ENCODE data around the gene LDLRAD3.
"Not testable (repeated sequence)": the region's sequence is repeated elsewhere in the genome, so short reads cannot be mapped to it uniquely, and the experiment has no call there.

Gene LDLRAD3, protein sequence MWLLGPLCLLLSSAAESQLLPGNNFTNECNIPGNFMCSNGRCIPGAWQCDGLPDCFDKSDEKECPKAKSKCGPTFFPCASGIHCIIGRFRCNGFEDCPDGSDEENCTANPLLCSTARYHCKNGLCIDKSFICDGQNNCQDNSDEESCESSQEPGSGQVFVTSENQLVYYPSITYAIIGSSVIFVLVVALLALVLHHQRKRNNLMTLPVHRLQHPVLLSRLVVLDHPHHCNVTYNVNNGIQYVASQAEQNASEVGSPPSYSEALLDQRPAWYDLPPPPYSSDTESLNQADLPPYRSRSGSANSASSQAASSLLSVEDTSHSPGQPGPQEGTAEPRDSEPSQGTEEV

DNA sequence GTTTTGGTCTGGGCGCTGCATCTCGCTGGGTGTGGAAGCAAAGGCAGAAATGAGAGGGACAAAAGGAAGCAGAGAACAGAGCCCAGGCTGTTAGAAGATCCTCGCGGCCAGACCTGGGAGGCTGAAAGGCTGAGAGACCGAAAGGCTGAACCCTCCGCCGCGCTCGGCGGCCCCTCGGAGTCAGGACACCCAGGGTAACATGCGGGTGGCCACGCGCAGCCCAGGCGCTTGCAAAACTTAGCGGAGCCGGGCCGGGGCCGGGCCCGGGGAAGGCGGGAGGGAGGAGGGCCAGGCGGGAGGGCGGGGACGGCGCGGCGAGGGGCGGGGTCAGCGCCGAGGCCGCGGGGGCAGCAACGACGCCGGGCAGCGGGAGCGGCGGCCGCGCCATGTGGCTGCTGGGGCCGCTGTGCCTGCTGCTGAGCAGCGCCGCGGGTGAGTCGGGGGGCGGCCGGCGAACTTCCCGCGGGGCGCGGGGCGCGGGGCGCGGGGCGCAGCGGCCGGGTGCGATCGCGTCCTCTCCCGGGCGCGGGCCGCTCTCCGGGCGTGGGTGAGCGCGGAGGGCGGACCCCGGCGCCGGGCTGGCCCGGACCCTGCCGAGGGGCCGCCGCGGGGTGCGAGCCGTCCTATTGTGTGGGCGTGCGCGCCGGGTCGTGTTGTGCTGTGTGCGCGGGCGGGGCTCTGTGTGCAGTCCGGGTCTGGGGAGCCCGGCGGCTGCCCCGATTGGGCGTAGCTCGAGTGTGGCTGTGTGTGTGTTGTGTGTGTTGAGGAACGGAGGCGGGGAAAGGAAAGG lies at the start of gene LDLRAD3:
LDLRAD3 (plus strand) TSS at position 350 of the 790 bp plus-strand sequence; CDS start at position 387, 37 bp downstream.
- DNase-seq = peak; percentile 89

DNA sequence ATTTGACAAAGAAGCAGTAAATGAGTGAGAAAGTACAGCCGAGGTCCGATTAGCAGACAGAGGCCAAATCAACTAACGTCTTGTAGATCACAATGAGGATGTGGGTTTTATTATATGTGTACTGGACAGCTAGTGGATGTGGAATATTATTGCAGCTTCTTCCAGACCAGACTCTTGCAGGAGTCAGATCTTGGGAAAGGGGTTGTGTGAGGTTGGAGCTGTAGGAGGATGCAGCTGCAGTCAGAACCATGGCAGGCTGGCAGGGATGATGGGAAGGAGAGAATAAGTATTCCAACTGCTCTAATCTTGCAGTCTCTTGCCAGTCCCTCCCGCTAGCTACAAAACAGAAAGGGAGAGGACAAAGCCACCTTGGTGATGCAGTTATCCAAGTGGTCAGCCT lies 46.8 kb upstream of the LDLRAD3 start:
- DNase-seq = no peak

DNA sequence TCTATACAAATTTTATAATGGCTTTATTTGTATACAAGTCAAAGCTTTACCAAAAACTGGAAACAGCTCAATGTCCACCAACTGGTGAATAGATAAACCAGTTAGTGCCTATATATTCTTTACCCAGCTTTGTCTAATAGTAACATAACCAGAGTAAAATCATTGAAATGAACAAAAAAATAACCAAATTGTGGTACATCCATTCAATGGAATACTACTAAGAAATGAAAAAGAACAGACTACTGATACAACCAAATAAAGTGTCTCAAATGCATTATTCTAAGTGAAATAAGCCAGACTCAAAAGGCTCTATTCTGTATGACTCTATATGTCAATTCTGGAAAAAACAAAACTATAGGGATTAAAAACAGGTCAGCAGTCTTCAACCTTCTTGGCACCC lies 40.9 kb upstream of the LDLRAD3 start:
- no peak for DNase-seq

DNA sequence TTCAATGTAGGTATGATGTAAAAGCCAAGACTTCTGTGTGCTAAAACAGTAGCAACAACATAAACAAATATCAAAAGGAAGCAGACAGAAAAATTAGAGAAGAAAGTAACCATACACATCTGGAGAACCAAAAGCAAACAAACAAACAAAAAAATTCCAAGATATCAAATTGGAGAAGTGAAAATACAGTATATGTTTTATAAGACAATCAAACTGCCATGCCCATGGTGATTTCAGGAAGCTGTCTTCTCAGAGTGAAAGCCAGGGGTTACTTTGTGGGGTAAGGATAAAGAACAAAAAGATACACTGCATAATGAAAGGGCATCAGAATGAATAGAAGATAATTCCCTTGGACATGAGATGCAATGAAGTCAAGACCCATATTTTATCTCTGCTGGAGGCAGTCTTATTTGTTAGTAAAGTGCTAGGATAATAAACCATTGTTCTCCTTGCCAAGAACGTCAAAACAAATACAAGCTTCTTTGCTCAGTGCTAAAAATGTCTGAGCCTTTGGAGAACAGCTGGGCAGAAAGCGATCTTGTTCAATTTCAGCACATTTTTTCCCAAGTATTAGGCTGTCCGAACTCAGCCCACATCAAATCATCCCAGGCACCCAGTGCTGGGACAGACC lies 38.1 kb upstream of the LDLRAD3 start:
- DNase-seq = no peak

DNA sequence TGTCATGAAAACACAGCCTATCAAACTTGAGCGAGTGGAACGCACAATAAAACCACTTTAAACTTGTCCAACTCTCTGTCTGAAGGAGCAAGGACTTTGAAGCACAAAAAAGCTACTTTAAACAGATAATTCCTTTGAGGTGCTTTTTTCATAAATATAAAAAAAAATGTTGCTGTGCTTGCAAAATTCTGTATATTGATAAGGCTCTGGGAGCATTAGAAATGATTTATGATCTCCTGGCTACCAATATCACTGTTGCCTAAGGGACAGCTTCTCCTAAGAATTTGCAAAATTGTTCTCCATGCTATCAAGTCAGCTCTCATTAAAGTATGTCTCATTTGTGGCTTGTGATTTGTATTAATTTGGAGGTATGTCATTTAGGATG lies 37.6 kb upstream of the LDLRAD3 start:
- no peak for DNase-seq

DNA sequence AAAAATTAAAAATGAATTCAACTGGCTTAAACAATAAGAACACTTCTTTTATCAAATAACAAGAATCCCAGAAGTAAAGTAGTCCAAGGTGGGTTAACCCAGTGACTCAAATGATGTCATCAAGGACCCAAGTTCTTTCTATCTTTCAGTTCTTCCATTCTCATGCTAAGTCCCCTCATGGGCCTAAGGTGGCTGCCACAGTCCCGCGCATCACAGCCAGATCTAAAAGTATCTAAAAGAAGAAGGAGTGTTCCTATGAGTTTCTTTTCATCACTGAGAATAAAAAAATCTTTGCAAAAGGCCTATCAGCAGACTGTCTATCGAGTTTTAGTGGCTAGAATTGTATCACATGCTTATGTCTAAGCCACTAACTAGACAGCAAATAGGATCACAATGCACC lies 37.2 kb upstream of the LDLRAD3 start:
- DNase-seq = no peak

DNA sequence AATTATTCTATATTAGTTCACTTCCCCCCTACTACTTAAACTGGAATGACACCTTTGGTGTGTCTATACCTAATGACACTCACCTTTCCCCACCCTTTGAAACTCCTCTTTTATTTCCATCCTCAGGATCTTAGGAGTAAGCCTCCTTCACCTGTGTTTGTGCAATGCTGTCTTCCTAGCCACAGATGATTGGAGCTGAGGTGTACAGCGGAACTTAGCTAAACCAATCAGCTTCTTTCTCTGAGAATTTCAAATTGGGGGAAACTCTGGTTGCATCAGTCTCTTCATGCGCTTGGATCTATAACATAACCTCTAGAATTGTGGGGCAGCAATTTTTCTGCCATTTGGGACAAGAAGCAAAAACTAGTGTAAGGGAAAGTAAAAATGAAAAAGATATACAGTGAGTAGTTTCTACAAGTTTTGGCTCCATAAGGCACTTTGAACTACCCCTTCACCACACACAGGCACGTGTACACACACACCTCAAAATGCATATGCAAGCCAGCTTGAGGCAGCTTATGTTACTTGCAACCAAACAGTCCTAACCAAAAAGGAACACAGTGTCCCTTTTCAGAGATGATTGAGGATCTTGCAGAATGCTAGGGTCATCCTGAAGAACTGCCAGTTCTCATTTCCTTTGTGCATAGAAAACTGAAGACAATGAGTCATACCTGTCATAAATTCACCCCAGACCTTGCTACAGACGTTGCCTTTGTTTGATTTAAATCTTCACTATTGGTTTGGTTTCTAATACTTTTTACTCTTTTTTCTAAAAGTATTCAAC lies 36.0 kb upstream of the LDLRAD3 start:
- DNase-seq = no peak

DNA sequence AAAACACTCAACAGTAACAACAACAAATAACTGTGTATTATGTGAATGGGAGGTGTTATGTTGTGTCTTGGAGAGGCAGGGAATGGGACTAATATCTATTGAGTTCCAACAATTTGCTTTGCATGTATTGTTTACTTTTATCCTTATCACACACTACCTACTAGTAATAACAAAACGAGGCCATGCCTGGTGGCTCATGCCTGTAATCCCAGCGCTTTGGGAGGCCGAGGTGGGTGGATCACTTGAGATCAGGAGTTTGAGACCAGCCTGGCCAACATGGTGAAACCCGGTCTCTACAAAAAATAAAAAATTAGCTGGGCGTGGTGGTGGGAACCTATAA lies 35.5 kb upstream of the LDLRAD3 start:
- DNase-seq = not testable (repeated sequence)

DNA sequence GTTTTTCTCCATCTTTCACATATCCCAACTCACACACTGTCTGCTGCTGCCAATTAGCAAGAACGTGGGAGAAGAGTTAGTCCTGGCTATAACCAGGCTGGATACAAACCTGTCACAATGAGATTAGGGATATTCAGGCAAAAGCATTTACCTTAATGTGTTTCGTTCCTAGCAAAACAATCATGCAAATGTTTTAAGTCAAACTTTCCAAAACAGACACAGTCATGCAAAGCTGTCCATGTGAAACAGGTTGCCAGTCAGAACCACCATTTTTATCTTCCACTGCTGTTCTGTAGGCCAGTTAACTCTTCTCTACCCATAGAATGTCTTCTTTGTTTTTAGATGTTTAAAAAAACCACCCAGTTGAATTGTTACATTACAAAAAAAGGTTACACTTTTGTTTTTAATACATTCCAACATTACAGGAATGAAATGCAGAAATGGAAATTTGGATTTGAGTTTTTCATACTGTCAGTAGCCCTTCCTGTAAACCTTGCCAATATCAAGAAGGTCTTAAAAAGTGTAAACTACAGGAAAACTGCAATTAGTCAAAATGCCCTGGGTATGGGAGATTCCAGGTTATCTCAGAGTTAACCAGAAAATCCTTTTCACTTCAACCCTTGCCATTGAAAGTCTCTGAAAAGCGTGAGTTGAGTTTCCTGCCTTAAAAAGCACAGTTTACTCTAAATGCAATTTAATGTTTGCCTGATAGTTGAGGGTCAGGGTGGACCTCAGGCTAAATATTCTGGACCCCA lies 34.2 kb upstream of the LDLRAD3 start:
- DNase-seq = no peak

DNA sequence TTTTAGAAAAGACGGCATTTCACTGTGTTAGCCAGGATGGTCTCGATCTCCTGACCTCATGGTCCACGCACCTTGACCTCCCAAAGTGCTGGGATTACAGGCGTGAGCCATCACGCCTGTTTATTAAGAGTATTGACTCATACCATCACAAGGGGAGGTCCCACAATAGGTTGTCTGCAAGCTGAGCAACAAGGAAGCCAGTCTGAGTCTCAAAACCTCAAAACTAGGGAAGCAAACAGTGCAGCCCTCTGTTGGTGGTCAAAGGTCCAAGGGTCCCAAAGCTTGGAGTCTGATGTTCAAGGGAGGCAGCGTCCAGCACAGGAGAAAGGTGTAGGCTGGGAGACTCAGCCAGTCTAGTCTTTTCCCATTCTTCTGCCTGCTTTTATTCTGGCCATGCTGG lies 32.8 kb upstream of the LDLRAD3 start:
- DNase-seq = no peak

DNA sequence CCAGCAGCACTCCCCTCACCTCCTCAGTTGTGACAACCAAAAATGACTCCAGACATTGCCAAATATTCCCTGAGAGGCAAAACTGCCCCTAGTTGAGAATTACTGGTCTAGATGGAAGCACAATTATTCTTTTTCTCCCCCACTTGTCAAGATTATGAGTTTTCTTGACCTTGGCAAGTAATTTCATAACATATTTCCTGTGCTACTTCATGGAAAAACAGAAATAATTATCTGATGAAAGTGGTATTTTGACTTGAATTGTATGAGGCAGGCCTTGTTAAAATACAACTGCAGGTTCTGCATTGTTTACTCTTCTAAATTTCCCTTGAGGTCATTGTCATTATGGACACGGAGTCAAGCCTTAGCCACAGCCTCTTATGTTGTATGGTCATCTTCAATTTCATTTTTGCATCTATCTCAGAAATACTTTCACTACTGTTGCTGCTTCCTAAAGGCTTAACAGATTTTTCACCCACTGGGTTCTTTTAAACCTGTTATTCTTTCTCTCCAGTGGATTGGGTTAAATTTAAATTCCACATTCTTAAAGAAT lies 32.2 kb upstream of the LDLRAD3 start:
- no peak for DNase-seq

DNA sequence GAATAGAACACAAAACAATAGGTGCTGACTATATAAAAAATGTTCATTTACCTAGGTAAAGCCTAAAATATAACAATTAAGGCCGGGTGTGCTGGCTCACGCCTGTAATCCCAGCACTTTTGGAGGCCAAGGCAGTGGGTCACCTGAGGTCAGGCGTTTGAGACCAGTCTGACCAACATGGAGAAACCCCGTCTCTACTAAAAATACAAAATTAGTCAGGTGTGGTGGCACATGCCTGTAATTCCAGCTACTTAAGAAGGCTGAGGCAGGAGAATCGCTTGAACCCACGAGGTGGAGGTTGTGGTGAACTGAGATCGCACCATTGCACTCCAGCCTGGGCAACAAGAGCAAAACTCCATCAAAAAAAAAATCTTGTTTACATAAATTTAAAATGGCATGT lies 31.4 kb upstream of the LDLRAD3 start:
- not testable (repeated sequence) for DNase-seq

DNA sequence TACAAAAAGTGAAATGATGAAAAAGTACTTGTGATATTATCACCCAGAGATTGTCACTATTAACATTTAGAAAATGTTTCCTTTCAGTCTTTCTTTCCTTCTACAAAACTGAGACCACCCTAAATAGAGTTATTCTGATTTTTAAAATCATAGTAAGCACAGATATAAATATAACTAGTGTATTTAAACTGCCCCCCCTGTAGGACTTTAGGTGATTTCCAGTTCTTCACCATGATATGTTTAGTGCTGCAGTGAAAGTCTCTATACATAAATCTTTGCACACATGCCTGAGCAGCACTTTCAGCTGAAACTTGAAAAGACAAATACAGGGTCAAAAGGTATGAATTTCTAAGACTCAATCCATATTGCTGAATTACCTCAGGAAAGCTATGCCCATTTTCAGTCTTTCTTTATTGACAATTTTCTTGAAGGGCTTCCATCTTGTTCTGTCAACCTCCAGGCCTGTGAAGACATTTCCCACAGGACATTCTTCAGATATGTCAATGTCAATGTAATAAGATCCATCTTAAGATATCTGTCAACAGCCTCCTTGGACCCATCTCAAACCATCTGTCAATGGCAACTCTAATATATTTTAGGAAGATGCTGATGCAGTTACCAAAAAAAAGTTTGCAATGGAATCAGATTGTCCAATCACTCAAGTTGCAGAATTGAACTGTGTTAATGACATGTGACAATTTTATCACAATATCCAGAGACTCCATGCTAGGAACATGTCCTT lies 30.8 kb upstream of the LDLRAD3 start:
- no peak for DNase-seq

DNA sequence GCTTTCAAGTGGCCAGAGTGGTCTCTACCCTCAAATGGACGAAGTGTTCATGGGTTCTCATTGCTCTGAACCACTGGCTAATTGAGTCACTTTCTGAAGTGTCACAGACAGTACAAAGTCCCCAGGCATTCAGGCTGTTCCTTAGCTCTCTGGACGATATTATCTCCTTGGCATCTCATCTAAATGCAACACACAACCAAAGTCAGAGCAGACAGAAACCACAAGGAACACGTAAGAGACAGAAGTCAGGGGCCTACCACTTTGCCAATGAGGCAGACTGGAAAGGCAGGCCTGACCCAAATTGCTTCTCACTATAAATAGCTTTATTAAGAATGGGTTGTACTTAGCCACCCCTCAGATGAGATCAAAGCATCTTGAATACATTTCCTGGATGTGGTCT lies 29.0 kb upstream of the LDLRAD3 start:
- no peak for DNase-seq

DNA sequence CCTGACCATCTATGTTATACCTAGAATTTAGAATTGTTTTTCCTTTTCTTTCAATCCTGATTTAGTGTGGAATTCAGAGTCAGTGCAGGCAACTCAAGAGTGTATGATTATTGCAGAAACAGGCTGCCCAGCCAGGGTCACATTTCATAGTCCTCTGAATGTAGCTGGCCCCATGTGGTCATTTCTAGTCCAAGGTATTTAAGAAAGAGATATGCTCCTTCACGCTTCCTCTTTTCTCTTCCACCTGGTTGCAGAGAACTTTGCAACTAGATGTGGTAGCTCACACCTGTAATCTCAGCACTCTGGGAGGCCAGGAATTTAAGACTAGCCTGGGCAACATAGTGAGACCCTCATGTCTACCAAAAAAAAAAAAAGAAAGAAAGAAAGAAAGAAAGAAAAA lies 27.6 kb upstream of the LDLRAD3 start:
- DNase-seq = no peak

DNA sequence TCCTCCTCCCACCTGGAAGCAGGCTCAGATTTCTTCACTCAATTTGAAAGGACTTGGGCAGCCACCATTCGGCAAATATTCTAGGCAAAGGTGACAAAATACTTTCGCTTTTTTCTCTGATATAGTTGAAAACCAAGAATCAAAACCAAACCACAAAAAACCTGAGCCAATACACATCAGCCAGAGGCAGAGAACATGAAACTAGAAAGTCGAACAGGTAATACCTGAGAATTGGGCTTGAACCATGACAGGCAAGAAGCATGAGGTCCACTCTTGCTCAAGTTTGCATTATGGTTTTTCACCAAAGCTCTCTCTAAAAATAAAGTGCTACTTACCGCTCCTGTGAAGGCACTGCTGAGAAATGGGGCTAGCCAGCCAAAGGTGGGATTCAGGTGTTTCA lies 26.2 kb upstream of the LDLRAD3 start:
- no peak for DNase-seq

DNA sequence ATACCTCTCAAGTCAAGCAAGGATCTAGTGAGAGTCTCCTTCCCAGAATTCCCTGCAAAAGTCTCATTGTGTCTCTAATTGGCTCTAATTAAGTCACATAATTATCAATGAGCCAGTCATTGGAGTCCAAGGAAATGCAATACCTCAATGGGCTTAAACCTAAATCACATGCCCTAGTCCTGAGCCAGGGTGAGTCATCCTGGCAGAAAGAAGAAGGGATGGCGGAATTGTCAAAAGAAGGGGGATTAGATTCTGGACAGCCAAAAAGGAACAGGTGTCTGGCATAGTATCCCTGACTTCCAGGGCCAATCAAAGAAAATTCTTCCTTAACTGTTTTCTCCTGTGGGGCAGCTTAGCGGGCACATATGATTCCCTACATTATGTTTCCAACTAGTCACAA lies 25.1 kb upstream of the LDLRAD3 start:
- DNase-seq = peak; percentile 68

DNA sequence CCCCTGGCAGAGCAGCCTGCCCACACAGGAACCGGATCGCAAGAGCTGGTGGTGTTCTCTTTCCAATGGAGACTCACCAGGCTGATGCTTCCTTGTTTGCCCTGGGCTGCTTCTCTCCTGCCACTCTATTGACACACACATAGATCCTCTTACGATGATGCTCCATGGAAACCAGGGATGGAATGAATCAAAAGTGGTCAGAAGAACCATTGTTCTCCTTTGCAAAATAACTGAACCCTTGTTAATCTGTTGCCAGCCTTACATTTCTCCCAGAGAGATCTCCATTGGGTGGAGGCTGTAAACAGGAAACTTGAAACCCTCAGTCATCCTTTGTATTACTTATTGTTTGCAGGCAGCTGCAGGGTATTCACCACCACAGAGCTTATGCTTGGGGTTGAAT lies 24.6 kb upstream of the LDLRAD3 start:
- peak; percentile 95 for DNase-seq

DNA sequence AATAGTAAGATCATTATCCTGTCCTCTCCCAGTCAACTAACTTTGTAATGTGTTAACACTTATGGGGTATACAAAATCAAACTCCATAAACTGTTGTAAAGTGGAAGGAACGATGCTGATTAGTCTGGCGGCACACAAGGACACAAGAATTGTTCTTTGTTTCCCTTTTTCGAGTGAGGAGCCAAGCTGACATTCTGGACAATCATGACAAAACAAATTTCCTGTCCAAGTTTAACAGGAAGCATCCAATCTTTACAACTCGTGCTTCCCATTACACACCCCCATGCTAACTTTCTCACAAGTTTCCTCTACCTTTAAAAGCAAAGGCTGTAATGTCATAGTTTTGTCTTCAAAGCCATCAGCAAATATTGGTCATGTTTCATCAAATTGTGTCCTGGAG lies 20.4 kb upstream of the LDLRAD3 start:
- DNase-seq = no peak

DNA sequence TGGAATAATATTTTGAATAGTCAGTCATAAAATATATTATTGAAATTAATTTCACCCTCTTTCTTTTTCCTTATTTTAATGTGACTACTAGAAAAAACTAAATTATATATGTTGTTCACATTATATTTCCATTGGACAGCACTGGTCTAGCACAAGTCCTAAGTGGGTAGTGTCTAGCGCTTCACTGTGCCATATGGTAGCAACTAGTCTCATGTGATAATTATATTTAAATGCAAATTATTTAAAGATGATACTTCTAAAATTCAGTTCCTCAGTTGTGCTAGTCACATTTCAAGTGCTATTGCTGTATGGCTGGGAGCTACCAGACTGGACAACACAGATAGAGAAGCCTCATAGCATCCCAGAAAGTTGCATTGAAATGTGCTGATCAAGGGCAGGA lies 19.1 kb upstream of the LDLRAD3 start:
- DNase-seq = no peak

DNA sequence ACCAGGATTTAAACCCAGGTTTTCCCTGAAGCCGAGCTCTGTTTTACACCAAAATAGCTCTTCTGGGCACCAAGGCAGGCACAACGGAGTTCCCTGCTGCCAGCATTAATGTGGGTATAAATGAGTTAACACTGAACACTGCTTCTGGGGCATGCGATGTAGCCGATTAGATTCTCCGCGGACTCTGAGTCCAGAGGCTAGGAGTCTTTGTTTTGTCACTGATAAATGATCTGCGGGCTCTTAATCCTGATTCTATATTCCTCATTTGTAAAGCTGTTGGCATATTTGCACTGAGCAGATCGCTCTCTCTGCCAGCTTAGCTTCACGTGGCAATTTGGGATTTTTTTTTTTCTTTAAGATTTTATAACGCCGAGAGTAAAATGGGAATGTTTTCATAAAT lies 16.8 kb upstream of the LDLRAD3 start:
- DNase-seq = no peak

DNA sequence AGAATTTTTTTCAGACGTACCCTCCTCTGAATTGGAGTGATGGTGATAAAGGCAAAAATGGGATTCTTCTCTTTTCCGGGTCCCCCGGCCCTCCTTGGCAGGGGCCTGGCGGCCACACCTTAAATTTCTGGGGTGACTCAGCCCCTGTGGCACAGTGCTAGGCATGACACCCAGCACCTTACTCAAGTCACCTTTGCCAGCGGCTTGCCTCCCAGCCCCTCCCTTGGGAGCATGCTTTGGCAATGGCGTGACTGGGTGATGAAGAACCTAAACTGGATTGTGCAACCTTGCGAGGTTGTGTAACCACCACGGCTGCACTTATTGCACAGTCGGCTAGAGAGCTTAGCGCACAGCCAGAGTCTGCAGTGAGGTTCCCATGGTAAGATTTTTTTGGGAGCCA lies 16.2 kb upstream of the LDLRAD3 start:
- no peak for DNase-seq
